Gastroesophageal sphincter (tissue), 3 donors: ENCODE results near the gene GMEB2.
"Not testable (repeated sequence)": the region's sequence is repeated elsewhere in the genome, so short reads cannot be mapped to it uniquely, and the experiment has no call there.

Experiments used
- CTCF ChIP-seq, 4 experiments: fragments of 200-600 bp in 2 of 4; fragments of 450-650 bp in 2 of 4; sonication (generic) in 1 of 4; IDR thresholded peaks; one replicate each; pipeline ENCODE4 v1.5.1; 2017 to 2019; ENCODE audit warnings: antibody characterized with exemption in 4 of 4, mild to moderate bottlenecking in 2 of 4, moderate library complexity in 2 of 4
- EP300 ChIP-seq: sonication (generic); formaldehyde crosslinking; IDR thresholded peaks from one replicate; pipeline ENCODE4 v1.6.1; 2017; ENCODE audit warnings: antibody characterized with exemption, mild to moderate bottlenecking
- POLR2AphosphoS5 ChIP-seq: sonication (generic); formaldehyde crosslinking; IDR thresholded peaks from one replicate; pipeline ENCODE4 v1.6.1; 2017; ENCODE audit warnings: antibody characterized with exemption

- not testable (repeated sequence) for TF ChIP-seq CTCF (IDR thresholded peaks at IDR 0.05); EP300; POLR2AphosphoS5
Observed at GRCh38 chr20:63559485-63560332, 67.2 kb downstream of the GMEB2 start.
